Renal pelvis (tissue), 4 donors: ENCODE results near the gene HSD17B8. TPM values are rescaled to one million over a fixed set of nuclear protein-coding genes. Genes with fewer than 3 reads are reported as not detected.

Experiments
- DNase-seq: peaks from one replicate; pipeline ENCODE4 v3.0.0-alpha.2; 2013
- polyA plus RNA-seq, 3 donors: library from polyadenylated mRNA; unstranded; fragments of 120-200 nt; gene quantifications; one replicate each; pipeline ENCODE4 v1.2.1, GENCODE V29; 2013; ENCODE audit not compliant: insufficient read length in 3 of 3

Gene HSD17B8
- polyA plus RNA-seq, 3 donors: 28.0 to 31.6 (median 31.2) TPM

GRCh38 chr6:33189164-33189563, 15.3 kb upstream of the HSD17B8 start:
- DNase-seq: no peak

DNA sequence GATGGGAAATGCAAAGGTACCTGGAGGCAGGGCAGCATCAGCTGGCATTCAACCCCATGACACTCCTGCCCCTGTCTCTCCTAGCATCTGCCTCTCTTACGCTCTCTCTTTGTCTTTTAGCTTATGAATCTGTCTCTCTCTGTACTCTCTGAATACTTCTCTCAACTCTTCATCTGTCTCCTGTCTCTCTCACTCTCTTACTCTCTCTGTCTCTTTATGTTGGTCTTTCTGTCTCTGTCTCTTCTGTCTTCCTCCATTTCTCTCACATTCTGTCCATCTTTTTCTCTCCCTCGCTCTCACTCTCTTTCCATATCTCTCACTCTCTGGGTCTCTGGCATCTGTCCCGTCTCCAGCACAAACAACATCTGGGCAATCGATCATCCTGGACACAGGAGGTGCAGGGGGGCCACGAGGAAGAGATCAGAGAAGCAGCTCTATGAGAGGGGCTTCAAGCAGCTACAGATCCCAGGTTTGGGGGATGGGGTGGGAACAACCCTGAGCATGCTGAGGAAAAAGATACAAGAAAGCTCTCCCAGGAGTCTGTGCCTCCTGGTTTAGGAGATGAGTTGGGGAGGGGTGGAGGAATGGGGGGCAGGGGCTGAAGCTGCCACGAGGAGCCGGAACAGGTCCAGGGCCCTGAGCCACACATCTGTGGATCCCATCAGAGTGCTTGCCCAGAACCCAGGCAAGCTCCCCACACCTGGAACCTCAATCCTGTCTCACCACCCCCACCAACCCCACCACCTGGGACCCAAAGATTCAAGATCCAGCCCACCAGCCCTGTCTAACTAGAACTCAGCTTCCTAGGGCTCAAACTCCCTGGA, 14.6 kb upstream of the HSD17B8 start:
- no peak for DNase-seq

DNA sequence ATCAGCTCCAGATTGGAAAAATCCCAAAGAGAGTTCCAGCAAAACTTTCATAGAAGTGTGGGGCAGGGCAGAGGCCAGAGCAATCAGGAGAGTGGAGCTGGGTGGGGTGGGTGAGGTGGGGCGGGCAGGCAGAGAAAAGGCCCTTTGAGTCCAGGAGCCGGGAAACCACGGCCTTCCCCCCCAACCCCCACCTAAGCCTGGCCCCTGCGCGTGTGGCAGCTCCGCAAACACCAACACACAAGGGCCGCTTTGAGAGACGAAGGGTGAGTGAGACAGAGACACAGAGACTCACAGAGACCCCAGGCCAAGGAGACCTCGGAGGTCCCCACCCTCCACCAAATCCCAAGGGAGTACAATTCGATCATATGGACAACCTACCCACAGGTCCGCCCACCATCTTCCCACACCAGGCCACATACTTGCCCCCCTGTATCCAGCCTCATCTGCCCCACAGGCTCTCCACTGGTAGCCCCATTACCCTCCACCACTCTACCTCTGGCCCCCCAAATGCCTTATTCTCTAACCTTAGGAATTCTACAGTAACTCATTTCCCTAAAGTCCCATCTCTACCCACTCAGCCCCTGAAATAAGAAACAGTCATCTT, 13.8 kb upstream of the HSD17B8 start:
- no peak for DNase-seq

GRCh38 chr6:33191383-33192104, 12.9 kb upstream of the HSD17B8 start:
- no peak for DNase-seq

DNA sequence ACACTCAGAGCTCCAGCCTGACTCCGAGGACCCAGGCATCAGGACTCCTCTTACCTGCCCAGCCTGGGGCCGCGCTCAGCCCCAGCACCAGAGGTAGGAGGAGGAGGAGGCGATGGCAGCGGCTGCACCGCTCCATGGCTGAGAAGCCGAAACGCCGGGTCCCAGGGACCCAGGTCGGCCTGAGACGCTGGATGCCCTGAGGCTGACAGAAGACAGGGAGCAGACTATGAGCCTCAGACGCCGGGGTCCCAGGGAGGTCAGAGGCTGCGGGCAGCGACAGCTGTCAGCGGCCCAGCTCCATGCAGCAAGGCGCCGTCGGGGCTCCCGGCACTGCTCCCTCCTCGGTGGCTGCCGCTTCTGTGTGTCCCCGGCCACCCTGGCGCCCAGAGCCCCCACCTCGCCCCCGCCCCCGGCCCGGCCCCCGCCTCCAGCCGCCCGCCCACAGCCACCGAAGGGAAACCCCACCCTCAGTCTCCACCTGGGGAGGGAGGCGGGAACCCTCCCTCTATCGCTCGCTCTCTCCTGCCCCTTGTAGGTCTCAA, 12.3 kb upstream of the HSD17B8 start, which contains the start of gene COL11A2:
COL11A2 (minus strand) TSS at position 363 of the 542 bp plus-strand sequence; CDS start at position 136, 227 bp downstream.
- DNase-seq: no peak

GRCh38 chr6:33192671-33193602, 11.5 kb upstream of the HSD17B8 start:
- no peak for DNase-seq

DNA sequence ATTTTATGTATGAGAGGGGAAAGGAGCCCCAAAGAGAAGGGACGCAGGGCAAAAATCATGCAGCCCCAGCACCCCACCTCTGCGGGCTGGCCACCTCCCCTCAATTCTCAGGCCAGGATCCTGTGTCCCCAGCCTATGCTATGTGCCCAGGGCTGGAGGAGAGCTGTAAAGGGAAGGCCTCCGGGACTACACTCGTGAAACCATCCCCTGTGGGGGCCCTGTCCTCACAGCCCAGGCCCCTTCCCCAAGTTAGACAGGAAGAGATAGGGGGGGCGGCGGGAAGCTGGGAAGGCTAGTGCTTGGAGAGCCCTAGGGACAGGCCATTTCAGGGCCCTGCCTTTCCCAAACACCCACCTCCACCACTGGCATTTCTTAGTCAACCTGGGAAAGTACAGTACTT, 10.8 kb upstream of the HSD17B8 start:
- no peak for DNase-seq

- DNase-seq: no peak
Observed at GRCh38 chr6:33194431-33194979, 9.9 kb upstream of the HSD17B8 start.

- DNase-seq: no peak
Observed at GRCh38 chr6:33195304-33196165, 8.9 kb upstream of the HSD17B8 start.

DNA sequence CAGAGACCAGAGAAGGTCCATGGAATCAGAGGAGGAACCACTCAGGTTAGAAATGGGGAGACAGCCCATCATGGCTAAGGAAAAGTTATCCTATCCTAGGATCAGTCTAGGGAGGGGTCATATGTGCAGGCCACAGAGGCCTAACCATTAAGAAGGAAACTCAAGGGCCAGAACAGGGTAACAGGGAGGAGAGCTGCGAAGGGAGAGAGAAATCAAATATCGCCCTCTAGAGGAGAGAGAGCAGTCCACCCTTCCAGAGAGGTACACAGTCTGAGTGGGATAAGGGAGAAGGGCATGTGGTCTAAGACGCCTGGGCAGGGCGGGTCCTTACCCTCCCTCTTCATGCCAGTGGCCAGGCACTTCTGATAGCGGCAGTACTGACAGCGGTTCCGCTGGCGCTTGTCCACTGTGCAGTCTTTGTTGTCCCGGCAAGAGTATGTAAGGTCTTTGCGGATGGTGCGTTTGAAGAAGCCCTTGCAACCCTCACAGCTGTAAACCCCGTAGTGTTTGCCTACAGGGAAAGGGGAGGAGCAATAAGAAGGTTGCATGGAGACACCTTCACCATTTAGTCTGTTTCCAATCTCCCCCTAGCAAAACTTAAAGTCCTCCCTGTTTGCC, 6.9 kb upstream of the HSD17B8 start:
- DNase-seq: no peak

DNA sequence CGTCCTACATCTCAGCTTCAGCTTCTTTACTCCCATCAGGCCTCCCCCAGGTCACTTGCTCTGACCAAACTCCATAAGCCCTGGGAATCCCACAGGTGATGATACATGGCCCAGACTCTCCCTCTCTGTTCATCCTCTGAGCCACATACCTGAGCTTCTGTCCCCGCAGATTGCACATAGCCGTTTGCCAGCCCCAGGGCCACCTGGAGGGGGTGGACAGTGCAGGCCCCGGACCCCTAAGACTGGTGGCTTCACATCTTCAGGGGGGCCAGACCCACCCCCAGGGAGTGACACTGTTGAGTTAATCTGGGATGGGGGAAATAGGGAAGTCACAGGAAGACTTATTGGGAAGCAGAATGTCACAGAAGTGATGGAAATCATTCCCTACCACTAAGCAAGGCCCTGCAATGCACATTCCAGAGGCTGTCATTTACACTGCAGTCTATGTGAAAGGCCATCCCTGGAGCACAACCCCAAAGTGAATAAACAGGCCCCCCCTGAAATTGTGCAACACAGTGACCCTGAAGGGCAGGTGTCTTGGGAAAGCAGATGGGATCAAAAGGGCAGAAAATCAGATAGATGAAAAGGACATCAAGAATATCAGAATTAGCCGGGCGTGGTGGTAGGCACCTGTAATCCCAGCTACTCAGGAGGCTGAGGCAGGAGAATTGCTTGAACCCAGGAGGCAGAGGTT, 6.1 kb upstream of the HSD17B8 start:
- no peak for DNase-seq

DNA sequence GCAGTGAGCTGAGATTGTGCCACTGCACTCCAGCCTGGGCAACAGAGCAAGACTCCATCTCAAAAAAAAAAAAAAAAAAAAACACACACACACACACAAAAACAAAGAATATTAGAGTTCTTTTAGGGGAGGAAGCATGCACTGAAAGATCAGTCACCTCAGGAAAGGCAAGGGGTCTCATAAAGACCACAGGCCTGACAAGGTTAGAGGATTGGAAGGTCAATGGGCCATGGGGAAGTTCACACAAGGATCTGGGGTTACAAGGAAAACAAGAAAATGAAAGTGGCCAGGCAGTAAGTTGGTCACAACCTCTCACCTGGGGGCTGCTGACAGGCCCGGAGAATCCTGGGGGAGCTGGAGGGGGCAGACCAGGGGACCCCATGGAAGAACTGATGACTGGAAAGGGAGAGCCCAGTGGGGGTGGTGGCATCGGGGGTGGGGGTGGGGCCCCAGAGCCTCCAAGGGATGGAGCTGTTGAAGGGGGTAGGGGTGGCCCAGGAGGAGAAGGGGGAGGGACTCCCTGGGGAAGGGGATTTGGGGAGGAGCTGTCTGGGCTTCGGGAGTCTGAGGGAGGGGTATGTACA, 5.5 kb upstream of the HSD17B8 start:
- no peak for DNase-seq

DNA sequence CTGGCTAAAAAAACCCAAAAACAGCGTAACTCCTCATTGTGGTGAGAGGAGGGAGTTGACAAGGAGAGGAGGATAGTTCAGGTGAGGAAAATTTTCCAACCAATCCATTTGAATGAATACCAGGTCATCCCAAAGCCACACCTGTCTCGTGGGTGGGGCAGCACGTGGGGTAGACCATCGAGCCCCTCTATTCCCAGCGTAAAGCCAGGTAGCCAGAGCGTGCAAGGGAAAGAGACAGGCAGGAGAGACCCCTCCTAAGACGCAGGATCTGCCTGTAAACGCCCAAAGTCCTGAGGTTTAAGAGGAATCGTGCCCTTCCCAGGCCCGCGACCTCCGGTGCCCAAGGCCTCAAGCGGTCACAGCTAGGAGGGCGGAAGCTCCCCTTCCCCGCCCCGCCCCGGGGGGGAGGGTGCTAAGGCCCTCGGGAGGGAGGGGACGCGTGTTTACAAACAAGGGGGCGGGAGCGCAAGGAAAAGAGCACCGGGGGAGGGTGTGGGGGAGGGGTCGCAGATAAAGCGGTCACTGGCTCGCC, 4.7 kb upstream of the HSD17B8 start:
- DNase-seq: no peak

DNA sequence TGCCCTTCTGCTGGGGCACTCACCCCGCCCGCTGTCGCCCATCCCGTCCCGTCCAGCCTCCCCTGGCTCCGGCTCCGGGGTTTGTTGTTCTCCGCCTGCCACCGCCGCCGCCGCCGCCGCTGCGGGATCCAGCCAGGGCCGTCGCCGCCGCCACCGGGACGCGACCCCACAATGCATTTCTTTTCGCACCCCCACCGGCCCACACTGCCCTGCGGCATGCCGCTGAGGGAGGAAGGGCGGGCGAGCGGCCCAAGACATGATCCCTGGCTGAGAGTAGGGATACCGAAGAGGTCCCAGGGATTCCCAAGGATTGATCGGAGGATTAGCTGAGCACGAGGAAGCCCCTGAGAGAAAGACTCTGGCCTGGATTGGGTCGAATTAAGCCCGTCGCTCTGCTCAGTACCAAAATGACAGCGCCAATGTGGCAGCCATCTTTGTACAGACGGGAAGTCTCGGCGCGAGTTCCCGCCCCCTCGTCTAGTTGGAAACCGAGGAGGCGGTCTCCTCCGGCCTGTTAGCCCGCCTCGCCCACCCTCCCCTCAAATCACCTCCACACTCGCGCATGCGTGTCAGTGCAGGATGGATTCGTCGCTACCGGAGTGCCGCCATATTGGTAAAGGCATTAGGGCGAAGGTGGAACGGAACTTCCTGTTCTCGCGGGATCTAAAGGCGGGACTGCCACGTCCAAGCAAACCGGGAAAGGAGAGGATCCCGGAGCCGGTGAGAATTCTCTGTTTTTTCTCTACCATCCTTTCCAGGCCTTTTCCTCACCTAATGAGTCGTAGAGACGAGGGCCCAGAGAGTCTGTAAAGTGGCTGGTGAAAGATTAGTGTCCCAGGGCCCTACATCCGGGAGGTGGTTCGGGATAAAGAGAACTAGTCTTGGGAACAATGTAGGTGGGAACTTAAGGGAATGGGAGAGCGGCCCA, 4.0 kb upstream of the HSD17B8 start, which contains the start of the genes RXRB and SLC39A7:
RXRB (minus strand) TSS at position 447 of the 928 bp plus-strand sequence; CDS start at position 258, 189 bp downstream.
SLC39A7 (plus strand) TSS at position 649 of the 928 bp plus-strand sequence. CDS start 379 bp downstream, outside the sequence.
- DNase-seq: peak; percentile 100

GRCh38 chr6:33201147-33201545, 3.3 kb upstream of the HSD17B8 start:
- no peak for DNase-seq

DNA sequence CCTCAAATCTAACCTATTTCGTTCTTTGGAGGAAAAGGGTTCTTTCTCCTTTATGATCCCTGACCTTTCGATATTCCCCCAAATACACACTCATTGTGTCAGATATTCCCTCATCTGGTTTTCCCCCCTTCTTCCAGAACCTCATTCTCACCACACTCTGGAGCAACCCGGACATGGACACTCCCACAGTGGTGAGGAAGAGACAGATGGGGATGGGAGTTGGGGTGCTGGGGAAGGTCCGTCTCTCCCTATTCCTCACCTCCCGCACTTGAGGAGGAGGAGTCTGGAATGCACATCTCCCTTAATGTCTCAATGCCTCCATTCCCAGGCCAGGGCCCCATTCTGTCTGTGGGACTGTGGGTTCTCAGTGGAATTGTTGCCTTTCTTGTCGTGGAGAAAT, 2.5 kb upstream of the HSD17B8 start:
- no peak for DNase-seq

- no peak for DNase-seq
Observed at GRCh38 chr6:33202799-33203198, 1.7 kb upstream of the HSD17B8 start.
